ENCODE results near the gene SORCS2.

Gene SORCS2

DNA sequence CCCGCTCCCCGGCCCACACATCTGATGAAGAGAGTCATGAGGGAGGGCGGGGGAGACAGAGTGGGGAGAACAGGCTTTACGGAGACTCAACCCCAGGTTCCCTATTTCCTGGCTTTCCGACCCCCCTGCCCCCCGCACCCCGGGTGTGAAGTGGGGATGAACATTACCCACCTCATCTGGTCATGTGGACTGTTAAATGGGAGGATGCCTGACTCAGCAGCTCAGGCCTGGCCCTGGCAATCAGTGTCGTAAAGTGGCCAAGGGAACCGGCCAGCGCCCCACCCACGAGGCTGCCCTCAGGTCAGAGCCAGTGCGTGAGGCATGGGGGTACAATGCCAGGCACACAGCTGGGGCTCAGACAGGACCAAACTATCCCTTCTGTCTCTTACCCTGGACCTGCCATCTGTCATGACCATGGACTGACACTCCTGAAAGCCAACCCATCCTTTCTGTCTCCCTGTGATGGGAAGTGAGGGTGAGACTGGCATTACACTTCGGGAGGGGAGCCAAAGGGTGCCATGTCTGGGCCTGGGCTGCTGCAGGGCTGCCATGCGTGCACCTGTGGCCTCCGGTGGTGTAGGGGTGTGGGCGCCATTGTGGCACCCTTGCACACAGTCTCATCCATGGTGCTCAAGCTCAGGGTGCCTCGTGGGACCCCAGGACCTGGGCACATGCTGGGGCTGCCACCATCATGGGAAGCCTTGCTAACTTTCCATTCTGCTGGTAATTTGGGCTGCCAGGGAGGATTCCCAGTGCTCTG, 348.5 kb downstream of the SORCS2 start:
- Histone ChIP-seq H3K9ac (ENCODE audit: insufficient read length, low read depth) (no peak overlapping the region), H3K4me3 (ENCODE audit: insufficient read length, low read depth) (no peak overlapping the region), H3K36me3 (ENCODE audit: insufficient read depth, insufficient read length, low read length) (no peaks in the 10 kb centered on the region), H3K4me1 (ENCODE audit: insufficient read depth, insufficient read length) (no peaks in the 10 kb centered on the region), H3K27me3 (ENCODE audit: insufficient read depth, insufficient read length) (peaks cover 3% of the 10 kb centered on the region), H3K9me3 (ENCODE audit: insufficient read depth, low read length) (peaks cover 4% of the 10 kb centered on the region; the same call in 1 of the 2 replicates)
- no peak for DNase-seq (ENCODE audit: low read depth, low spot score)
- TF ChIP-seq YY1 (IDR thresholded peaks at IDR 0.05; ENCODE audit: insufficient read depth, insufficient read length) = no peak
- no peak for TF ChIP-seq ZNF274 (IDR thresholded peaks at IDR 0.05; ENCODE audit: low read depth, low read length)
- TF ChIP-seq SUZ12 (IDR thresholded peaks at IDR 0.05; ENCODE audit: extremely low read depth, insufficient read depth, insufficient read length) = no peak

DNA sequence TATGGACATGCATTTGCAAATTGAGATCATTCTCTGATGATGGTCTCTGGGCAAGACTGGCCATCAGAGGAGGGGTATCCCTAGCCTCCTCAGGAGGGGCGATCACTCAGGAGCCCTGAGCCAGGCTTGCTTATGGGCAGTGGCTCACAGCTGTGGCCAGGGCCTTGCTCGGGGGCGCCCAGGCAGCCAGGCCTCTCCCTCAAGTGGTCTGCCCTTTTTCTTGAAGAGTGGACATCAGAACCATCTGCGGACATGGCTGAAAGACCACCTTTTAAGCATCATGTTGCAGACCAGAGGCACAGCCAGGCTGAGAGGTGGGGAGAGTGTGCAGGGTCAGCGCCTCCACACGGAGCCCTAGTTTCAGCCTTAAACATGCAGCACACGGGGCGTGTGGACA, 349.1 kb downstream of the SORCS2 start:
- DNase-seq (ENCODE audit: low read depth, low spot score) = no peak
- Histone ChIP-seq H3K9me3 (ENCODE audit: insufficient read depth, low read length) (peaks cover 4% of the 10 kb centered on the region; the same call in 1 of the 2 replicates), H3K27me3 (ENCODE audit: insufficient read depth, insufficient read length) (peaks cover 3% of the 10 kb centered on the region), H3K9ac (ENCODE audit: insufficient read length, low read depth) (no peak overlapping the region), H3K4me3 (ENCODE audit: insufficient read length, low read depth) (no peak overlapping the region), H3K4me1 (ENCODE audit: insufficient read depth, insufficient read length) (no peaks in the 10 kb centered on the region), H3K36me3 (ENCODE audit: insufficient read depth, insufficient read length, low read length) (no peaks in the 10 kb centered on the region)
- TF ChIP-seq YY1 (IDR thresholded peaks at IDR 0.05; ENCODE audit: insufficient read depth, insufficient read length) (no peak), SUZ12 (IDR thresholded peaks at IDR 0.05; ENCODE audit: extremely low read depth, insufficient read depth, insufficient read length) (no peak), ZNF274 (IDR thresholded peaks at IDR 0.05; ENCODE audit: low read depth, low read length) (no peak)

DNA sequence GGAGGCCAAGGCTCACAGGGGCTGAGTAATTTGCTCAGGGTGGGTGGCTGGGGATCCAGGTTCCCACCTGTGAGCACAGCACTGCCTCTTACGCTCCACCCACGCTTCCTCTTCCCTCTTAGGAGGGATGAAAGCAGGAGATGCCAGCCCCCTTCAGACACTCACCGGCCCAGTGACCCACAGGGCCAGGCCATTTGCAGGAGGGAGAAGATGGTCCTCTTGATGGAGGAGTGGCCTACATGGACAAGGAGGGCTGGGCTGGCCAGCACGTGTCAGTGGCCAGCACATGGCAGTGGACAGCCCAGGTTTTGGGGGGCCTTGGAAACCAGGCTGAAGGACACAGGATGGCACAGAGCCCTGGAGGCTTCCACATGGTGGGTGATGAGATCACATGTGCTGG, 350.4 kb downstream of the SORCS2 start:
- DNase-seq (ENCODE audit: low read depth, low spot score) = no peak
- Histone ChIP-seq H3K9me3 (ENCODE audit: insufficient read depth, low read length) (peaks cover 4% of the 10 kb centered on the region; the same call in 1 of the 2 replicates), H3K4me3 (ENCODE audit: insufficient read length, low read depth) (no peak overlapping the region), H3K9ac (ENCODE audit: insufficient read length, low read depth) (no peak overlapping the region), H3K27me3 (ENCODE audit: insufficient read depth, insufficient read length) (peaks cover 3% of the 10 kb centered on the region), H3K36me3 (ENCODE audit: insufficient read depth, insufficient read length, low read length) (no peaks in the 10 kb centered on the region), H3K4me1 (ENCODE audit: insufficient read depth, insufficient read length) (no peaks in the 10 kb centered on the region)
- no peak for TF ChIP-seq ZNF274 (IDR thresholded peaks at IDR 0.05; ENCODE audit: low read depth, low read length)
- TF ChIP-seq YY1 (IDR thresholded peaks at IDR 0.05; ENCODE audit: insufficient read depth, insufficient read length) = no peak
- TF ChIP-seq SUZ12 (IDR thresholded peaks at IDR 0.05; ENCODE audit: extremely low read depth, insufficient read depth, insufficient read length) = no peak

DNA sequence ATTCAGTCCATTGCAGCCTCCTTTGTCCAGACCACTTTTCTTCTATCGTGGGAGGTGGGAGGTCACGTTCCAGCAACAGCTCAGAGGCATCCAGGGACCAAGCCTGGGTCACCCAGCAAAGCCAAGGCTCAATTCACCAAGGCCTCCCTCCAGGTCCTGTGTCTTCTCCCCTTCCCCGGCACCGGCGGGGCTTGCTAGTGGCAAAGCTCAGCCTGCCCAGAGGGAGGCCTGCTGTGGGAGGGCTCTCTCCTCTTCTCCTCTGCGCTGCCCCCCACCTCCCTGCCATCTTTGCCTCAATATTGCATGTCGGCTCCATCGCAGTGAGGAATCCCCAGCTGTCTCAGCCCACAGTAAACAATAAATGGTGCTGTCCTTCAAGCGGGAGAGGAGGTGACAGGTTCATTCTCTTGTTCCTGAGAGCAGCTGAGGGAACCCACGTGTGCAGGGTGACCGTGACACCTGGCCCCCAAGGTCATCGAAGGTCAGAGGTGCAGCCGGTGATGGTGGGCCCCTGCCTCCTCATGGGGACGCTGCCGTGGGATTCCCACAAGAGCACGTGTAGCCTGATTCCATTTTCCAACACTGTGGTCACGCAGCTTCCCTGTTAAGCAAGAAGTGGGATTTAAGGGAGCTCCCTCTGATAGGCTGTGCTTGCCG, 353.9 kb downstream of the SORCS2 start:
- no peak for DNase-seq (ENCODE audit: low read depth, low spot score)
- Histone ChIP-seq H3K9me3 (ENCODE audit: insufficient read depth, low read length) (no peaks in the 10 kb centered on the region), H3K36me3 (ENCODE audit: insufficient read depth, insufficient read length, low read length) (no peaks in the 10 kb centered on the region), H3K9ac (ENCODE audit: insufficient read length, low read depth) (no peak overlapping the region), H3K4me1 (ENCODE audit: insufficient read depth, insufficient read length) (no peaks in the 10 kb centered on the region), H3K27me3 (ENCODE audit: insufficient read depth, insufficient read length) (peaks cover 3% of the 10 kb centered on the region), H3K4me3 (ENCODE audit: insufficient read length, low read depth) (no peak overlapping the region)
- TF ChIP-seq ZNF274 (IDR thresholded peaks at IDR 0.05; ENCODE audit: low read depth, low read length) = no peak
- no peak for TF ChIP-seq SUZ12 (IDR thresholded peaks at IDR 0.05; ENCODE audit: extremely low read depth, insufficient read depth, insufficient read length)
- TF ChIP-seq YY1 (IDR thresholded peaks at IDR 0.05; ENCODE audit: insufficient read depth, insufficient read length) = no peak

DNA sequence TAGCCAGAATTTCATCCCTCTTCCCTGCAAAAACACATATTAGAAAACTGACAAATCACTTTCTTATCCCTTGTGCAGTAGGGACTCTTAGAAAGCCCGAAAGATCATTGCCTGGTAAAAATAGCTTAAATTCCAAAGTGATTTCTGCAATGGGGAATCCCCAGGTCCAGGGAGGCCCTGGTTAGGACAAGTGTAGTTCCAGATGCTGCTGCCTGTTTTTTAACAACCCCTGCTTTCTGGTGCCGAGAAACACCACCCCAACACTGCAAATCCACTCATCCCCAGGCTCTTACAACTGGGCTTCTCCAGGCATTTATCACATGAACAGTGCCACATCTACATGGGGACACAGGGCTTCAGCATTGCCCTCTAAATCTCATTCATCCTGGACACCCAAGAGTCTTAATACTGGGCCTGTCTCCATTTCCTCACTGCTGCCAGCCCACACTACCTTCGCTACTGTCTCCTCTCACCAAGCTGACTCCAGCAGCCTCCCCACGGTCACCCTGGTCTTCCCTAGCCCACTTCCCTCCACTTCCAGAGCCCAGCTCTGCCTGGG, 354.6 kb downstream of the SORCS2 start:
- DNase-seq (ENCODE audit: low read depth, low spot score) = no peak
- Histone ChIP-seq H3K36me3 (ENCODE audit: insufficient read depth, insufficient read length, low read length) (no peaks in the 10 kb centered on the region), H3K9me3 (ENCODE audit: insufficient read depth, low read length) (no peaks in the 10 kb centered on the region), H3K4me1 (ENCODE audit: insufficient read depth, insufficient read length) (no peaks in the 10 kb centered on the region), H3K9ac (ENCODE audit: insufficient read length, low read depth) (no peak overlapping the region), H3K4me3 (ENCODE audit: insufficient read length, low read depth) (no peak overlapping the region), H3K27me3 (ENCODE audit: insufficient read depth, insufficient read length) (peaks cover 3% of the 10 kb centered on the region)
- TF ChIP-seq ZNF274 (IDR thresholded peaks at IDR 0.05; ENCODE audit: low read depth, low read length) (no peak), SUZ12 (IDR thresholded peaks at IDR 0.05; ENCODE audit: extremely low read depth, insufficient read depth, insufficient read length) (no peak), YY1 (IDR thresholded peaks at IDR 0.05; ENCODE audit: insufficient read depth, insufficient read length) (no peak)

DNA sequence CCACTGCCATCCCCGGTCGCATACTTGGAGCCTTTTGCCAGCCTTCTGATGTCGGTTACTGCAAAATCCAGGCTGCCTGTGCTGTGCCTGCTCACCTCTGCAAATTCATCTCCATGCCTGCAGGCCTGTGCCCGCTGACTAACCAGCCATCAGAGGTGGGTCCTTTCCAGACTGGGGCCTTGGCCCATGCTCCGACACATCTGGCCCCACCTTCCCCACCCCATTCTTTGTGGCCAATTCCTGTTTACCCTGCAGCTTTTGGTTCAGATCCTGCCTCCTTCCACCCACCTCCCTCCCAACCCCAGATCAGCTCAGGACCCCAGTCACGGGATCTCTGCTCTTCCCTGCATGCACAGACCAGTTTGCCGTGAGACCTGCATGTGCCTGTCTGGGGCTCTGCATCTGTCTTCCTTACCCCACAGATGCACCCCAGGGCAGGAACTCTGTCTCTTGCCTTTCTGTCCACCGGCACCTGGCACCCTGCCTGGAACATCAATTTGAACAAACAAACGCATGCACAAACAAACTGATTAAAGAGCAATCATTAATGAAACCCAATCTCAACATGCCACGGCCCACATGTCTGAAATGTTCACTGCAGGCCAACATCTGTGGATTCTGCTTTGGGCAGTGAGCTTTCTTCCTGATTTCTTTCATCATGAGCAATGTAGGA, 355.2 kb downstream of the SORCS2 start:
- DNase-seq (ENCODE audit: low read depth, low spot score) = no peak
- no peaks in the 10 kb centered on the region for H3K4me1 ChIP-seq (ENCODE audit: insufficient read depth, insufficient read length)
- peaks cover 3% of the 10 kb centered on the region for H3K27me3 ChIP-seq (ENCODE audit: insufficient read depth, insufficient read length)
- H3K9me3 ChIP-seq (ENCODE audit: insufficient read depth, low read length) = peaks cover 3% of the 10 kb centered on the region
- no peaks in the 10 kb centered on the region for H3K36me3 ChIP-seq (ENCODE audit: insufficient read depth, insufficient read length, low read length)
- no peak overlapping the region for H3K9ac ChIP-seq (ENCODE audit: insufficient read length, low read depth)
- H3K4me3 ChIP-seq (ENCODE audit: insufficient read length, low read depth) = no peak overlapping the region
- TF ChIP-seq SUZ12 (IDR thresholded peaks at IDR 0.05; ENCODE audit: extremely low read depth, insufficient read depth, insufficient read length) (no peak), YY1 (IDR thresholded peaks at IDR 0.05; ENCODE audit: insufficient read depth, insufficient read length) (no peak), ZNF274 (IDR thresholded peaks at IDR 0.05; ENCODE audit: low read depth, low read length) (no peak)
